ENCODE data around the gene ZFYVE9.

DNA sequence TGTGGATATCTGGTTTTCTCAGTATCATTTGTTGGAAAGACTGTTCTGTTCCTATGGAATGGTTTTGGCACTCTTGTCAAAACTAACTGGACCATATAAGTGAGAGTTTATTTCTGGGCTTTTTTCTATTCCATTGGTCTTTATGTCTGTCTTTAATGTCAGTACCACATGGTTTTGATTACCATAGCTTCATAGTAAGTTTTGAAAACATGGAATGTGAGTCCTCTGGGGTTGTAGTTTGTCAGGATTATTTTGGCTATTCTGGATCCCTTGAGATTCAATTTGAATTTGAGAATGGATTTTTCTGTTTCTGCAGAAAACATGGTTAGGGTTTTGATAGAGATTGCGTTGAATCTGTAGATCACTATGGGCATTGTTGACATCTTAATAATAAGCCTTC is 107.9 kb downstream of the ZFYVE9 start:
- TF ChIP-seq BRCA1 (CRISPR knock-in tag; IDR thresholded peaks at IDR 0.05), result no peak
- no peak for TF ChIP-seq EZH2 (conservative IDR thresholded peaks at IDR 0.05; ENCODE audit: low read depth, low read length)
- no peak for TF ChIP-seq MAF1 (CRISPR knock-in tag; IDR thresholded peaks at IDR 0.05; ENCODE audit: borderline replicate concordance)
- no peak for TF ChIP-seq ZBTB3 (CRISPR knock-in tag; IDR thresholded peaks at IDR 0.05; ENCODE audit: borderline replicate concordance, low read depth)

Data from HepG2 (cell line).